ENCODE measurements around the gene CNTRL.

CNTRL gene

GRCh38 chr9:121183666-121184423 lies 109.1 kb downstream of the CNTRL start:
- no peak for DNase-seq

- no peak for DNase-seq
These were observed 109.7 kb downstream of the CNTRL start for GRCh38 chr9:121184463-121184862.

- no peak for DNase-seq
These were observed 110.5 kb downstream of the CNTRL start for GRCh38 chr9:121185178-121185745.

- no peak for DNase-seq
These were observed 111.1 kb downstream of the CNTRL start for GRCh38 chr9:121185774-121186403.

DNA sequence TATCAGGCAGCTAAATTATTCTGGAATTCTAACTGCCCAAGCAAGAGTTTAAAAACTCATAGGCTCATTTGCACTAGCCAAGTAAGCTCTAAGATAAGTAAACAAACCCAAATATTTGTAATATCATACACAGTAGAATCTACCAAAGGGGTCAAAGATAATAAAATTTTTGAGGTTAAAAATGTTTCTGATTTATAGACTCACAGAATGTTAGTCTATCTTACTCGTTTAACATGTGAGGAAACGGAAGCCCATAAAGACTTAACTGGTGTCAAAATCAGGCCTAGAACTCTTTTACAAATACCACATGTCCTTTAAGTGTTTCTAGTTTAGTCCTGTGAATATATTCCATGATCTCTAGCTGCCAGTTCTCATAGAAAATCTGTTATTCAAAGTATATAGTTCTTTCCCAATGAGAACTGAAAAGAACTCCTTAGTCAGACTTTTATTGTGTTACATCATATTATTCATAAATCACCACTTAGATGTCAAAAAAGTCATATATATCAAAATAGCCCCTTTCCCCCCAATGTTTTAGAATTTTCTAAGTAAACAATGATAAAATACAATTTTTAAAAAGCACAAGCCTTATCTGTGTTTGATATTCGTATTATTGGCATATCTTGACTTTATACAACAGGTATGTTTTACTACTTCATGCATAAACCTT lies 113.0 kb downstream of the CNTRL start:
- no peak for DNase-seq

DNA sequence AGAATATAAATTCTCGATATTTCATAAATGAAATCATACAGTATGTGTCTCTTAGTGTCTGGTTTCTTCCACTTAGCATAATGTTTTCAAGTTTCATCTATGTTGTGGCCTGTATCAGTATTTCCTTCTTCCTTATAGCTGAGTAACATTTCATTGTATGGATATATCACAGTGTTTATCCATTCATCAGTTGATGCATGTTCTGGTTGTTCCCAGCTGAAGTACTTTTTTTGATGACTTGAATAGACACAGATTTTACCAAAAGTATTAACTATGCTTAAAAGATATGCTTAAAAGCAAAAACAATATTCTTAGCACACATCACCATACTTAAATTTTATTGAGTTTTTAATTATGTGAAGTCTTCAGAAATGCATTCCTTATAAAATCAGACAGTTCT lies 114.3 kb downstream of the CNTRL start:
- DNase-seq: no peak

DNA sequence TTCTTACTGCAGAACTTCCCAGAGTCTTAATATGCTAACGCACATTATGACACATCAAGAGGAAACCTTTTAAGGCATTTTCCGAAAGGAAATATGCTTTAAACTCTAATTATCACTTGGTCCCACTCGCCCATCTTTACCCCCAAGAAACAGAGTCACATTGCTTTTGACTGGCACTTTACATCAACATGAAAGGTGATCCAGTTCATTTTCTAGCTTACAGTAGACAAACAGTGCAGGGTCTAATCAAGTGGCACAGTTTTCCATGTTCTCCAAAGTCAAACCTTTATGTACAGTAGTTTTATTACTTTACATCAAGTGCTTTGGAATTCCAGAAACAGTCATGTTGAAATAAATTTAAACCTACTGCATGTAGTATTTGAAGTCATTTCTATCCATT lies 114.9 kb downstream of the CNTRL start:
- DNase-seq: no peak

DNA sequence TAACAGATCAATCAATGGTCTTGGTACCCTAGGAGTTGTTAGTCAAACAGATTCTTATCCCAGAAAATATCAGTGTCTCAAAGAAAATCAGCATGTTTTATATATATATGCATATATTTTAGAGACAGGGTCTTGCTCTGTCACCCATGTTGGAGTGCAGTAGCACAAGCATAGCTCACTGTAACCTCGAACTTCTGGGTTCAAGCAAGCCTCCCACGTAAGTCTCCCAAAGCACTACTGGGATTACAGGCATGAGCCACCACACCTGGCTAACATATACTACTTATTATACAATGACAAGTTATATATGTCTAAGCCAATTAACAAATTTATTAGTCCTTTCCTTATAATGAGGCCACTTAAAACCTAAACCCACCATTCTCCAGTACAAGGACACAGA lies 116.5 kb downstream of the CNTRL start:
- no peak for DNase-seq

GRCh38 chr9:121192518-121192917 lies 117.8 kb downstream of the CNTRL start:
- DNase-seq: no peak

DNA sequence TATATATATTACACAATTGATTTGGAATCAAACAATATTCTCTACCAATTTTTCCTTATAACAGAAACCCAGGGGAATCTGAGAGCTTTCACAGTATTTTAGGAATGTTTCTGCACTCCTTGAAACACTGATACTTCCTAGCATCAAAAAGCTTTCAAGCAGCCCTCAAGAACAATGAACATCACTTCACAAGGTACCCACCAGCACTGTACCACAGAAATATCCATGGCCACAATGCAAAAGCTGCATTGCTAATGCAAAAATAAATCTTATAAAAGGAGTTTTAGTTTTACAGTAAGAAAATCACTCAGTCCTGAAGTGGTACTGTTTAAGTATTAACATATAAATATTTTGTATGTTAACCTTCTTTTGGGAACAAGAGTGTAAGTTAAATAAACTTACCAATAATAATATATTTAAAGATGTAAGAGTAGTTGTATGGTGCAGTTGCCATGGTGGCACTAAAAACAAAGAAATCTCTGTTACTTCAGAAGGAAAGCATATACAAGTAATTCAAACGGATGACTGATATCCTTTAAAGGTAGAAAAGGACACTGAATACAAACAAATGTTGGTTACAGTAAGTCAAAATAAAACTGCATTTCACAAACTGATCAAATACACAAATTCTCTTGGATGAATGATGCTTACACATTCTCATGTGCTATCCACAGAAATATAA lies 118.3 kb downstream of the CNTRL start:
- no peak for DNase-seq

- no peak for DNase-seq
These were observed 120.0 kb downstream of the CNTRL start for GRCh38 chr9:121194730-121195129.

- no peak for DNase-seq
These were observed 121.6 kb downstream of the CNTRL start for GRCh38 chr9:121196389-121196788.

- DNase-seq: no peak
These were observed 122.4 kb downstream of the CNTRL start for GRCh38 chr9:121197132-121197531.

GRCh38 chr9:121198512-121199042 lies 123.8 kb downstream of the CNTRL start:
- no peak for DNase-seq

DNA sequence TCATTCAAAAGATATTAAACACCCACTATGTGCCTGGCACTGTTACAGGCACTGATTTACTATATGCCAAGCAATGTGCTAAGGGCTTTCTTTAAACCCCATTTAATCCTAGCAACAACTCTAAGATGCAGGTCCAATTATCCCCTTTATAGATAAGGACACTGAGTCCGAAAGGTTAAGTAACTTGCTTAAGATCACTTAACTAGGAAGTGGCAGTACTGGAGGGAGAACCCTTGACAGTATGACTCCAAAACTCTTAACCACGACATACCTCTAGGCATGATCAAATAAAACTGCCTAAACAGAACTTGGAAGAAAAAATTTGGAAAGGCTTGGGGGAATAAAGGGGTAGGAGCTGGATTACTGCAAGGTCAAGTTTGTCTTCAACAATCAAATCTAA lies 125.2 kb downstream of the CNTRL start:
- DNase-seq: no peak

DNA sequence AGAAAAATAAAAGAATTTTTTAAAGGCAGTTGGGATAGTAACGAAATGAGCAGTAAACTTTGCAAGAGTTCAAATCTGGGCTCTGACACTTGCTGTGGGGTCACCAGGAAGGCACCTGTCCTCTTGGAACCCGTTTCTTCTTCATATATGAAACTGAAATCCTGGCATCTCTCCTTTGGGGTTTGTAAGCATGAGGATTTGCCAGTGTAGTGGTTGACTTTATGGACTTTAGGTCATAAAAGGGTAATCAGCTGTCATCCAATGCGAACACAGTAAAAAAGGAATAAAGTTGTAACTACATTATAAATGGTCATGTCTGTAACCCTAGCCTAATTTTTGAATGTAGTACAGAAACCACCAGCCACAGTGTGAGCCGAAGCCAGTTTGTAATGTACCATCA lies 125.6 kb downstream of the CNTRL start:
- no peak for DNase-seq

GRCh38 chr9:121201045-121201737 lies 126.4 kb downstream of the CNTRL start:
- peak; percentile 42 for DNase-seq

DNA sequence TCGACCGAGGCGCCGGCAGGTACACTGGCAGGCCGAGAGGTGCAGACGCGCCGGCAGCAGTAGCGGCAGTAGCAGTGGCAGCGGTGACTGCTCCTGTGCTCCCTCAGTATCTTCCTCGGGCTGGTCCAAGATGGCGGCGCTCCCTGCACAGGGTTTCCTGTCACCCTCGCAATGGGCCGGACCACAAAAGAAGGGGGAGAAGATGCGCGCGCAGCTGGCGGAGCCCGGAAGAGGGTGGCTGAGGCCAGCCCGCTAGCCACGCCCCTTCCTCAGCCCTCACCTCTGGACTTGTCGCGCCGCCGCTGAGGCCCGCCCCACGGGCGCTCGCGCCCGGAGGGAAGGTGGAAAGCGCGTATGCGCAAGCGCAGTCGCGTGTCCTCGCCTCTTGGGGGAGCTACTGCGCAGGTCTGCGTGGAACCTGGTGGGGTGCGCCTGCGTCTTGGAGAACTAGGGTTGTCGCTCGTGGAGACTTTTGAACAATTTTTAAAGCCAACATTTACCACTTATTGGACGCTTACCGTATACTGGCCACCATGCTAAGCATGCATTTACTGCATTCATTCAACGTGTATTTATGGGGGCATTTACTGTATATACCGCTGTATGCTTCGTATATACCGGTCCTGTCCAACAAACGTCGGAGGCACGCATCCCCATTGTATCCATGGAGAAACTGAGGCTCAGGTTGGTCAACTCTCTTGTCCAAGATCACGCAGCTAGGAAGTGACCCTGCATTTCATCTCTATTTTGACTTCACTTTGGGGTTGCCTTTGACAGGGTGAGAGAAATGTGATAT lies 127.2 kb downstream of the CNTRL start, which contains the start of gene RAB14:
RAB14 (minus strand) TSS at position 132 of the 796 bp plus-strand sequence. CDS start 8,457 bp downstream, outside the sequence.
- peak; percentile 100 for DNase-seq

DNA sequence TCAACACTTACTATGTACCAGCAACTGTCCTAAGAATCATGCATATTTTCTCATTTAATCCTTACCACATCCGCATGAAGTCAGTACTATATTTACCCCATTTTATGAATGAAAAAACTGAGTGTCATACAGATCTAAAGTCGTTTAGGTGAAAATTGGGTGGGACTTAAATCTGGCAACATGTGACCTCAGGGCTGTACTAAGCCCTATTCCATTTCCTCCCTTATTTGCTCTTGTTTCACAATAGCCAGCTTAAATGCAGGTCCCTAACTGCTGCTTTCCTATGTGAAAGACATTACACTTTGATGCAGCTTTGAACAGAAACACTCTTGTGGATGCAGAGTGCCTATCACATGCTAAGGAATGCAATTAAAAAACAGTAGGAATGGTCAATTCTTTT lies 129.4 kb downstream of the CNTRL start:
- no peak for DNase-seq

DNA sequence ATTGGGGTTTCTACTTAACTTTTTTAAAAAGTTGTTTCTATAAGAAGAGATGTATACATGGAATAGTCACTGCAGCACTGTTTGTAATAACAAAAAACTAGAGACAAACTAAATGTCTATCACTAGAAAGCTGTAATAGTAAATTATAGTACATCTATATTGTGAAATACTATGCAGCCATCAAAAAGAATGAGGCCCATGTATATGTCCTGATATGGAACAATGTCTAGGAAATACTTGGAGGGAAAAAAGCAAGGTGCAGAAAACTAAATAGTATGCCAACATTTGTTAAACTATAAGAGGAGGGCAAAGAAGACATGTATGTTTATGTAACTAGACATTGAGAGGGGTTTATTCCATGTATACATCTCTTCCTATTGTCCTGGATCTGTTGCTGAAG lies 129.9 kb downstream of the CNTRL start:
- no peak for DNase-seq
